HepG2 (cell line): ENCODE measurements around the gene KLHL36. TPM values are rescaled to one million over a fixed set of nuclear protein-coding genes. Genes with fewer than 3 reads are reported as not detected.

Experiments
- ASH2L ChIP-seq: fragments of 300-600, 200-600 bp; sonication (generic); IDR thresholded peaks from 2 replicates; pipeline ENCODE4 v1.7.0; 2017; ENCODE audit warnings: low read depth, mild to moderate bottlenecking, moderate library complexity, mixed read lengths, low read length; ENCODE audit not compliant: insufficient read length
- GABPB1 ChIP-seq: IDR thresholded peaks from 2 replicates; pipeline ENCODE4 v1.6.1; 2016; ENCODE audit warnings: mild to moderate bottlenecking, missing genetic modification reagents, moderate library complexity, missing compliant biosample characterization
- HNF4G ChIP-seq, 2 experiments: sonication (generic) in 1 of 2; formaldehyde crosslinking in 1 of 2; IDR thresholded peaks; 2 replicates each; pipeline versions ENCODE4 v1.4.0 to v1.6.1; 2011 to 2020; ENCODE audit warnings: borderline replicate concordance in 2 of 2, low read depth in 2 of 2, mild to moderate bottlenecking in 2 of 2, low read length in 1 of 2, missing genetic modification reagents in 1 of 2, moderate library complexity in 1 of 2
- IRF2 ChIP-seq: IDR thresholded peaks from 2 replicates; pipeline ENCODE4 v1.6.1; 2018; ENCODE audit warnings: missing genetic modification reagents, missing compliant biosample characterization
- KLF9 ChIP-seq: IDR thresholded peaks from 2 replicates; pipeline ENCODE4 v1.6.1; 2016; ENCODE audit warnings: low read depth
- NCOA2 ChIP-seq: sonication (generic); formaldehyde crosslinking; IDR thresholded peaks from 2 replicates; pipeline ENCODE4 v1.8.0; 2022; ENCODE audit warnings: inconsistent platforms
- NFYC ChIP-seq: IDR thresholded peaks from 2 replicates; pipeline ENCODE4 v1.6.1; 2016; ENCODE audit warnings: missing genetic modification reagents, missing compliant biosample characterization
- ONECUT2 ChIP-seq: sonication (generic); formaldehyde crosslinking; IDR thresholded peaks from 2 replicates; pipeline ENCODE4 v1.4.0; 2020; ENCODE audit warnings: missing genetic modification reagents
- U2AF1 ChIP-seq: fragments of 200-400 bp; formaldehyde crosslinking; optimal IDR thresholded peaks from 2 replicates; pipeline ENCODE3; 2017; ENCODE audit warnings: mild to moderate bottlenecking, low read depth, low read length
- ZFY ChIP-seq: sonication (generic); formaldehyde crosslinking; IDR thresholded peaks from 2 replicates; pipeline ENCODE4 v1.4.0; 2020; ENCODE audit warnings: missing genetic modification reagents
- ZNF136 ChIP-seq: sonication (generic); formaldehyde crosslinking; IDR thresholded peaks from 2 replicates; pipeline ENCODE4 v1.8.1; 2022; ENCODE audit warnings: low read depth, mild to moderate bottlenecking, moderate library complexity, missing genetic modification reagents
- ZNF264 ChIP-seq: sonication (generic); formaldehyde crosslinking; IDR thresholded peaks from 2 replicates; pipeline ENCODE4 v1.4.0; 2020; ENCODE audit warnings: missing genetic modification reagents
- ZNF775 ChIP-seq: sonication (generic); formaldehyde crosslinking; IDR thresholded peaks from 2 replicates; pipeline ENCODE4 v1.4.0; 2020; ENCODE audit warnings: missing genetic modification reagents, mild to moderate bottlenecking, moderate library complexity, borderline replicate concordance
- polyA plus RNA-seq, 8 experiments: library from polyadenylated mRNA; depleted of rRNA in 3 of 8; stranded (reverse) in 7 of 8; unstranded in 1 of 8; fragments of >200 nt; fragmentation: Illumina TruSeq in 4 of 8; extraction: Trizol in 4 of 8; gene quantifications; 2 replicates each; pipeline versions ENCODE4 v1.2.1 to v1.2.3, GENCODE V29; 2011 to 2016; ENCODE audit warnings: low read depth in 4 of 8, missing spikeins in 1 of 8, mixed read lengths in 1 of 8; ENCODE audit not compliant: insufficient read depth in 1 of 8
- total RNA-seq, 5 experiments: library from RNA; depleted of rRNA; stranded (reverse); fragments of >200 nt; fragmentation: Illumina TruSeq; extraction: Trizol; gene quantifications; 2 replicates each; pipeline ENCODE4 v1.2.3, GENCODE V29; 2016; ENCODE audit warnings: low read depth in 1 of 5
- TF ChIP-seq, protein P1 (sequence below): IDR thresholded peaks from 2 replicates; pipeline ENCODE4 v1.6.1; 2018; ENCODE audit warnings: missing genetic modification reagents
- TF ChIP-seq, protein P2 (sequence below): sonication (generic); formaldehyde crosslinking; IDR thresholded peaks from 2 replicates; pipeline ENCODE4 v1.8.0; 2022; ENCODE audit warnings: low read depth, missing genetic modification reagents
- TF ChIP-seq, protein P3 (sequence below): sonication (generic); formaldehyde crosslinking; IDR thresholded peaks from one replicate; pipeline ENCODE4 v1.5.1; 2020; ENCODE audit warnings: mild to moderate bottlenecking, missing genetic modification reagents; ENCODE audit errors: not compliant biosample characterization
- TF ChIP-seq, protein P4 (sequence below): sonication (generic); formaldehyde crosslinking; IDR thresholded peaks from 2 replicates; pipeline ENCODE4 v1.8.1; 2023; ENCODE audit warnings: mild to moderate bottlenecking, moderate library complexity, missing genetic modification reagents

KLHL36 gene
- total and polyA plus RNA-seq, 2 of the 13 experiments (the other 11 are each of a cell fraction or from before 2014, with no cell fraction given) = 24.3 to 26.0 TPM

DNA sequence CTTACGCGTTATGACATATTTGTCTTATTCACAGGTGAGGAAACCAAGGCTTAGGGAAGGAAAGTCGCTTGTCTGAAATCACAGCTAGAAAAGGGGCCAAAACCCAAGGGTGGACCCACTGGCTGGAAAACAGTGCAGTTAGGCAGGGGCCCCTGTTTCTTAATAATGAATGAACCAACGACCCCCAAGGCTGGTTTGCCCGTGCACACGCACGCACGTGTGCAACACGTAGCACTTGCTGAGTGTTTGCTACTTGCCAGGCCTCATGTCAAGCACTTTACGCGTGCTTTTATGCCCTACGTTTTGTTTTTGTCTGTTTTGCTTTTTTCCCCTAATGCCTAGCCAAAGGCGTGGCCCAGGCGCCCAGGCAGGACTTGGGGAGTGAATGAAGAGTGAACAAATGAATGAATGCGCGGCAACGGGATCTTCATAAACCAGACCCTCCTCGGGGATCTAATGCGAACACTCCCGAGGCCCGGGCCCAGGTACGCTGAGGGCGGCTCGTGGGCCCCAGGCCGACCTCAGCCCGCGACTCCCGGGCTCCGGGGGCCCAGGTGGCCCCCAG, 50.9 kb downstream of the KLHL36 start (continued):
- TF ChIP-seq, protein P1, sequence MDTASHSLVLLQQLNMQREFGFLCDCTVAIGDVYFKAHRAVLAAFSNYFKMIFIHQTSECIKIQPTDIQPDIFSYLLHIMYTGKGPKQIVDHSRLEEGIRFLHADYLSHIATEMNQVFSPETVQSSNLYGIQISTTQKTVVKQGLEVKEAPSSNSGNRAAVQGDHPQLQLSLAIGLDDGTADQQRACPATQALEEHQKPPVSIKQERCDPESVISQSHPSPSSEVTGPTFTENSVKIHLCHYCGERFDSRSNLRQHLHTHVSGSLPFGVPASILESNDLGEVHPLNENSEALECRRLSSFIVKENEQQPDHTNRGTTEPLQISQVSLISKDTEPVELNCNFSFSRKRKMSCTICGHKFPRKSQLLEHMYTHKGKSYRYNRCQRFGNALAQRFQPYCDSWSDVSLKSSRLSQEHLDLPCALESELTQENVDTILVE (CRISPR knock-in tag) = 0 out of 2 replicates have a peak, but pooled peaks have one; percentile 34
- no peak for TF ChIP-seq HNF4G (IDR thresholded peaks at IDR 0.05; ENCODE audit: borderline replicate concordance, low read depth, low read length)
- TF ChIP-seq HNF4G (CRISPR knock-in tag; IDR thresholded peaks at IDR 0.05; ENCODE audit: borderline replicate concordance, low read depth) = no peak; the same call in 1 of the 2 replicates
- TF ChIP-seq GABPB1 (CRISPR knock-in tag) = no peak
- 0 out of 2 replicates have a peak, but pooled peaks have one; percentile 9 for TF ChIP-seq IRF2
- TF ChIP-seq ZFY (CRISPR knock-in tag) = no peak
- no peak for TF ChIP-seq NFYC (CRISPR knock-in tag)
- no peak for TF ChIP-seq U2AF1
- TF ChIP-seq, protein P2, sequence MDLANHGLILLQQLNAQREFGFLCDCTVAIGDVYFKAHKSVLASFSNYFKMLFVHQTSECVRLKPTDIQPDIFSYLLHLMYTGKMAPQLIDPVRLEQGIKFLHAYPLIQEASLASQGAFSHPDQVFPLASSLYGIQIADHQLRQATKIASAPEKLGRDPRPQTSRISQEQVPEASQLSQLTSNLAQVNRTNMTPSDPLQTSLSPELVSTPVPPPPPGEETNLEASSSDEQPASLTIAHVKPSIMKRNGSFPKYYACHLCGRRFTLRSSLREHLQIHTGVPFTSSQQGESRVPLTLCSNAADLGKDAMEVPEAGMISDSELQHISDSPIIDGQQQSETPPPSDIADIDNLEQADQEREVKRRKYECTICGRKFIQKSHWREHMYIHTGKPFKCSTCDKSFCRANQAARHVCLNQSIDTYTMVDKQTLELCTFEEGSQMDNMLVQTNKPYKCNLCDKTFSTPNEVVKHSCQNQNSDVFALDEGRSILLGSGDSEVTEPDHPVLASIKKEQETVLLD (CRISPR knock-in tag) = no peak
- TF ChIP-seq NCOA2 (CRISPR knock-in tag) = peak; percentile 25; the same call in 1 of the 2 replicates
- TF ChIP-seq ONECUT2 = no peak
- TF ChIP-seq ZNF136 (CRISPR knock-in tag) = peak; percentile 48; the same call in 1 of the 2 replicates
- TF ChIP-seq ASH2L = peak; percentile 80
- TF ChIP-seq, protein P3, sequence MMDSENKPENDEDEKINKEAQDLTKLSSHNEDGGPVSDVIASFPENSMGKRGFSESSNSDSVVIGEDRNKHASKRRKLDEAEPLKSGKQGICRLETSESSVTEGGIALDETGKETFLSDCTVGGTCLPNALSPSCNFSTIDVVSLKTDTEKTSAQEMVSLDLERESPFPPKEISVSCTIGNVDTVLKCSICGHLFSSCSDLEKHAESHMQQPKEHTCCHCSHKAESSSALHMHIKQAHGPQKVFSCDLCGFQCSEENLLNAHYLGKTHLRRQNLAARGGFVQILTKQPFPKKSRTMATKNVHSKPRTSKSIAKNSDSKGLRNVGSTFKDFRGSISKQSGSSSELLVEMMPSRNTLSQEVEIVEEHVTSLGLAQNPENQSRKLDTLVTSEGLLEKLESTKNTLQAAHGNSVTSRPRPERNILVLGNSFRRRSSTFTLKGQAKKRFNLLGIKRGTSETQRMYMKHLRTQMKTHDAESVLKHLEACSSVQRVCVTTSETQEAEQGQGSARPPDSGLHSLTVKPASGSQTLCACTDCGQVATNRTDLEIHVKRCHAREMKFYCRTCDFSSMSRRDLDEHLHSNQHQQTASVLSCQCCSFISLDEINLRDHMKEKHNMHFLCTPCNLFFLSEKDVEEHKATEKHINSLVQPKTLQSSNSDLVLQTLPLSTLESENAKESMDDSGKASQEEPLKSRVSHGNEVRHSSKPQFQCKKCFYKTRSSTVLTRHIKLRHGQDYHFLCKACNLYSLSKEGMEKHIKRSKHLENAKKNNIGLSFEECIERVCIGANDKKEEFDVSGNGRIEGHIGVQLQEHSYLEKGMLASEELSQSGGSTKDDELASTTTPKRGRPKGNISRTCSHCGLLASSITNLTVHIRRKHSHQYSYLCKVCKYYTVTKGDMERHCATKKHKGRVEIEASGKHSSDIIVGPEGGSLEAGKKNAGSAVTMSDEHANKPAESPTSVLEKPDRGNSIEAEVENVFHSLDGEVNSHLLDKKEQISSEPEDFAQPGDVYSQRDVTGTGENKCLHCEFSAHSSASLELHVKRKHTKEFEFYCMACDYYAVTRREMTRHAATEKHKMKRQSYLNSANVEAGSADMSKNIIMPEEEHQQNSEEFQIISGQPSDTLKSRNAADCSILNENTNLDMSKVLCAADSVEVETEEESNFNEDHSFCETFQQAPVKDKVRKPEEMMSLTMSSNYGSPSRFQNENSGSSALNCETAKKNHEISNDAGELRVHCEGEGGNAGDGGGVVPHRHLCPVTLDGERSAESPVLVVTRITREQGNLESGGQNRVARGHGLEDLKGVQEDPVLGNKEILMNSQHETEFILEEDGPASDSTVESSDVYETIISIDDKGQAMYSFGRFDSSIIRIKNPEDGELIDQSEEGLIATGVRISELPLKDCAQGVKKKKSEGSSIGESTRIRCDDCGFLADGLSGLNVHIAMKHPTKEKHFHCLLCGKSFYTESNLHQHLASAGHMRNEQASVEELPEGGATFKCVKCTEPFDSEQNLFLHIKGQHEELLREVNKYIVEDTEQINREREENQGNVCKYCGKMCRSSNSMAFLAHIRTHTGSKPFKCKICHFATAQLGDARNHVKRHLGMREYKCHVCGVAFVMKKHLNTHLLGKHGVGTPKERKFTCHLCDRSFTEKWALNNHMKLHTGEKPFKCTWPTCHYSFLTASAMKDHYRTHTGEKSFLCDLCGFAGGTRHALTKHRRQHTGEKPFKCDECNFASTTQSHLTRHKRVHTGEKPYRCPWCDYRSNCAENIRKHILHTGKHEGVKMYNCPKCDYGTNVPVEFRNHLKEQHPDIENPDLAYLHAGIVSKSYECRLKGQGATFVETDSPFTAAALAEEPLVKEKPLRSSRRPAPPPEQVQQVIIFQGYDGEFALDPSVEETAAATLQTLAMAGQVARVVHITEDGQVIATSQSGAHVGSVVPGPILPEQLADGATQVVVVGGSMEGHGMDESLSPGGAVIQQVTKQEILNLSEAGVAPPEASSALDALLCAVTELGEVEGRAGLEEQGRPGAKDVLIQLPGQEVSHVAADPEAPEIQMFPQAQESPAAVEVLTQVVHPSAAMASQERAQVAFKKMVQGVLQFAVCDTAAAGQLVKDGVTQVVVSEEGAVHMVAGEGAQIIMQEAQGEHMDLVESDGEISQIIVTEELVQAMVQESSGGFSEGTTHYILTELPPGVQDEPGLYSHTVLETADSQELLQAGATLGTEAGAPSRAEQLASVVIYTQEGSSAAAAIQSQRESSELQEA (CRISPR knock-in tag) = no peak
- TF ChIP-seq KLF9 (CRISPR knock-in tag) = no peak
- peak; percentile 83; the same call in 1 of the 2 replicates for TF ChIP-seq ZNF775 (CRISPR knock-in tag)
- peak; percentile 56; the same call in 1 of the 2 replicates for TF ChIP-seq ZNF264 (CRISPR knock-in tag)
- TF ChIP-seq, protein P4, sequence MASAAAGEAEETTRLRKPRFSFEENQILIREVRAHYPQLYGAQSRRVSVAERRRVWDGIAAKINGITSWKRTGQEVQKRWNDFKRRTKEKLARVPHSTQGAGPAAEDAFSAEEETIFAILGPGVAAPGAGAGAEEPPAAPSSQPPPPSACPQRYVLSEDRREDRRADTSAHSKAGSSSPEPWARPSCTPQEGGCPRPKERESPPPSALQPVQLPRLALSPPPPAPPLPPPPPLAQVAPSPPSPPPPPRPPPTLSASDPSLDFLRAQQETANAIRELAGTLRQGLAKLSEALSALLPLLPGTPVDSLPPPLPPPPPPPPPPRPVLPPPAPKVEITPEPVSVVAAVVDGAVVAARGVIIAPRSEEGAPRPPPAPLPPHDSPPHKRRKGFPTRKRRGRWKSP (CRISPR knock-in tag) = no peak; the same call in 1 of the 2 replicates
